B cell (primary cell): ENCODE measurements around the gene ZNF581. TPM values are rescaled to one million over a fixed set of nuclear protein-coding genes. Genes with fewer than 3 reads are reported as not detected.

Experiments
- ATAC-seq: fragments of 200-7000 bp; cut with Tn5 transposase; one replicate; pipeline ENCODE4 v1.10.0; 2021; ENCODE audit warnings: low read depth, mild to moderate bottlenecking, moderate number of reproducible peaks, moderate library complexity
- CTCF ChIA-PET: fragments of 350-600 bp; sonication (Branson Sonifier 250); formaldehyde crosslinking; loops from one replicate; lab custom pipeline; 2021; ENCODE audit warnings: antibody characterized with exemption, inconsistent platforms; lab: Charles Lee
- POLR2A ChIA-PET: fragments of 350-600 bp; sonication (Branson Sonifier 250); formaldehyde crosslinking; loops from one replicate; lab custom pipeline; 2021; ENCODE audit warnings: antibody characterized with exemption; lab: Charles Lee
- DNase-seq: peaks from one replicate; pipeline ENCODE4 v3.0.0; 2013
- H2AFZ ChIP-seq: 2 replicates; pipeline ENCODE4 v1.6.1; 2012; ENCODE audit warnings: mild to moderate bottlenecking, low read depth, low read length; ENCODE audit not compliant: insufficient read depth, poor library complexity, severe bottlenecking
- H3K27ac ChIP-seq, 2 donors: 1 replicate in 1 of 2; 2 replicates in 1 of 2; pipeline ENCODE4 v1.5.1; 2012 to 2013; ENCODE audit warnings: low read length in 2 of 2, mild to moderate bottlenecking in 2 of 2, moderate library complexity in 1 of 2
- H3K27me3 ChIP-seq, 4 experiments: fragments of 200-600 bp in 1 of 4; sonication (generic) in 1 of 4; replicated peaks in 1 of 4; 1 replicate in 2 of 4; 2 replicates in 2 of 4; pipeline versions ENCODE4 v1.6.1 to v1.7.0; 2013 to 2016; ENCODE audit warnings: low read length in 3 of 4, mild to moderate bottlenecking in 2 of 4, mixed read lengths in 1 of 4, moderate library complexity in 1 of 4; ENCODE audit not compliant: insufficient read depth in 4 of 4, control insufficient read depth in 3 of 4; ENCODE audit errors: control extremely low read depth in 1 of 4
- H3K36me3 ChIP-seq, 2 experiments: replicated peaks in 1 of 2; 1 replicate in 1 of 2; 2 replicates in 1 of 2; pipeline versions ENCODE4 v1.6.1 to v1.7.1; 2013; ENCODE audit warnings: low read length in 1 of 2; ENCODE audit not compliant: insufficient read depth in 2 of 2, control insufficient read depth in 1 of 2; ENCODE audit errors: control extremely low read depth in 1 of 2, extremely low read depth in 1 of 2
- H3K4me1 ChIP-seq, 2 donors: fragments of 200-600 bp in 1 of 2; sonication (generic) in 1 of 2; 1 replicate in 1 of 2; 2 replicates in 1 of 2; pipeline versions ENCODE4 v1.5.1 to v1.6.1; 2013 to 2017; ENCODE audit warnings: low read length in 2 of 2; ENCODE audit not compliant: control insufficient read depth in 2 of 2, insufficient read depth in 2 of 2
- H3K4me2 ChIP-seq: replicated peaks from 2 replicates; pipeline ENCODE3; 2012; ENCODE audit warnings: mild to moderate bottlenecking, low read depth, low read length; ENCODE audit not compliant: poor library complexity, severe bottlenecking
- H3K4me3 ChIP-seq, 5 experiments: fragments of 200-600 bp in 1 of 5; sonication (generic) in 1 of 5; 1 replicate in 3 of 5; 2 replicates in 2 of 5; pipeline versions ENCODE4 v1.5.1 to v1.7.0; 2011 to 2016; ENCODE audit warnings: low read length in 4 of 5, mild to moderate bottlenecking in 4 of 5, low read depth in 2 of 5, control low read depth in 1 of 5, moderate library complexity in 1 of 5; ENCODE audit not compliant: insufficient read depth in 1 of 5; ENCODE audit errors: control extremely low read depth in 1 of 5, extremely low read depth in 1 of 5
- H3K79me2 ChIP-seq: fragments of 200-600 bp; sonication (generic); one replicate; pipeline ENCODE4 v1.6.0; 2016; ENCODE audit warnings: low read length; ENCODE audit not compliant: control insufficient read depth, insufficient read depth
- H3K9ac ChIP-seq: fragments of 200-600 bp; sonication (generic); 2 replicates; pipeline ENCODE4 v1.6.1; 2017; ENCODE audit warnings: mild to moderate bottlenecking, low read length, moderate library complexity
- H3K9me3 ChIP-seq, 3 donors: one replicate each; pipeline versions ENCODE4 v1.6.1 to v1.7.1; 2013; ENCODE audit warnings: low read length in 2 of 3; ENCODE audit not compliant: control insufficient read depth in 2 of 3, insufficient read depth in 1 of 3; ENCODE audit errors: control extremely low read depth in 1 of 3
- H4K20me1 ChIP-seq: 2 replicates; pipeline ENCODE4 v1.6.0; 2012; ENCODE audit warnings: mild to moderate bottlenecking, low read length; ENCODE audit not compliant: insufficient read depth, control insufficient read depth, poor library complexity, severe bottlenecking
- H3K27ac Mint-ChIP-seq: one replicate; pipeline ENCODE4 v1.8.0; 2021; ENCODE audit warnings: mixed read lengths
- H3K27me3 Mint-ChIP-seq: one replicate; pipeline ENCODE4 v1.8.0; 2021; ENCODE audit warnings: mixed read lengths
- H3K4me1 Mint-ChIP-seq: one replicate; pipeline ENCODE4 v1.8.0; 2021; ENCODE audit warnings: mixed read lengths
- H3K4me3 Mint-ChIP-seq: one replicate; pipeline ENCODE4 v1.8.0; 2021; ENCODE audit warnings: mixed read lengths
- H3K9me3 Mint-ChIP-seq: one replicate; pipeline ENCODE4 v1.8.0; 2022; ENCODE audit warnings: mixed read lengths; ENCODE audit not compliant: insufficient read depth
- EZH2 ChIP-seq: IDR thresholded peaks from 2 replicates; pipeline ENCODE4 v1.6.1; 2012; ENCODE audit warnings: borderline replicate concordance, low read depth, mild to moderate bottlenecking, moderate library complexity, low read length; ENCODE audit not compliant: insufficient read depth, poor library complexity, severe bottlenecking
- WGBS: methylation state at CpG from one replicate; pipeline ENCODE4 v1.1.5; 2013; ENCODE audit warnings: missing lambda C conversion rate; ENCODE audit not compliant: insufficient coverage; 5-methylcytosine and 5-hydroxymethylcytosine counted together
- intact Hi-C: fragments of 100-400 bp; cut with micrococcal nuclease; formaldehyde crosslinking; loops from one replicate; pipeline ENCODE4 v1.10.0; 2022
- polyA plus RNA-seq: library from polyadenylated mRNA; depleted of rRNA; stranded (reverse); fragments of >200 nt; gene quantifications from 2 replicates; pipeline ENCODE4 v1.2.3, GENCODE V29; 2012
- total RNA-seq, 2 donors: library from RNA; stranded (reverse); fragments of 120-200 nt in 1 of 2; gene quantifications; 1 replicate in 1 of 2; 2 replicates in 1 of 2; pipeline versions ENCODE4 v1.2.3 to v1.2.4, GENCODE V29; 2013 to 2022
- TF ChIP-seq, protein P1 (sequence below): fragments of 200-600 bp; IDR thresholded peaks from one replicate; pipeline ENCODE4 v1.8.0; 2022; ENCODE audit warnings: antibody characterized with exemption, mild to moderate bottlenecking

ZNF581 gene
- total and polyA plus RNA-seq, 2 donors (not counting 1 experiment from before 2014, with no cell fraction given), result 48.2 to 51.3 TPM

DNA sequence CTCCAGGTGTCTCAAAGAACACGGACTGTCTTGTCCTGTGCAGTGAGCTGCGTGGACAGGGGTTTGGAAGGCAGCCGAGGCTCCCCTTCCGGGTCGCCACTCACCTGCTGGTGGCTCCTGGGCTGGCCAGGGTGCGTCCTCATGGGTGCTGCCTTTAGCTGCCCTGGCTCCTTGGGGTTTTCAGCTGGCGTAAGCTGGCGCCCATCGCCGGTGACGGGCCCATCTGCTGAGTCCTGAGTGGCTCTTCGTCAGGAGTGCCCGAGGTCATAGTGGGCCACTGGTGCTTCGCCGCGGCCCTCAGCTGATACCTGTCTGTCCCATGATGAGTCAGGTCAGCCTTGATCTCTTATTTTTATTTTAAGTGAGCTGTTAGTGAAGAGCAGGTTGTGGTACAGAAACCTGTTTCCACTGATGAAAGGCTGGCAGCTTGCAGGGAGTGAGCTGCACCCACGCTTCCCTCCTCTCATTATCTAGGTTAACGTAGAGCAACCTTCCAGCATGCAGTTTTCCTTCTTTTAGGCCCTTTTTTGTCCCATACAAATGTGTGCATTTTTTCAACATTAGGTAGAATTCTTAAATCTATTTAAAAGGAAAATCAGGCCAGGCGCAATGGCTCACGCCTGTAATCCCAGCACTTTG, 50.0 kb downstream of the ZNF581 start:
- H3K36me3 ChIP-seq, result peaks cover 0 to 76% of the 10 kb centered on the region in 2 experiments
- no peak overlapping the region for H3K27ac ChIP-seq
- no peak for DNase-seq
- Mint-ChIP-seq H3K27me3 (no peaks in the 10 kb centered on the region), H3K27ac (no peak overlapping the region), H3K4me3 (no peak overlapping the region), H3K9me3 (no peaks in the 10 kb centered on the region), H3K4me1 (peaks cover 11% of the 10 kb centered on the region)
- intact Hi-C loops, result no loop called here
- POLR2A ChIA-PET, result no interaction called here
- no peak for TF ChIP-seq EZH2
- TF ChIP-seq, protein P1, sequence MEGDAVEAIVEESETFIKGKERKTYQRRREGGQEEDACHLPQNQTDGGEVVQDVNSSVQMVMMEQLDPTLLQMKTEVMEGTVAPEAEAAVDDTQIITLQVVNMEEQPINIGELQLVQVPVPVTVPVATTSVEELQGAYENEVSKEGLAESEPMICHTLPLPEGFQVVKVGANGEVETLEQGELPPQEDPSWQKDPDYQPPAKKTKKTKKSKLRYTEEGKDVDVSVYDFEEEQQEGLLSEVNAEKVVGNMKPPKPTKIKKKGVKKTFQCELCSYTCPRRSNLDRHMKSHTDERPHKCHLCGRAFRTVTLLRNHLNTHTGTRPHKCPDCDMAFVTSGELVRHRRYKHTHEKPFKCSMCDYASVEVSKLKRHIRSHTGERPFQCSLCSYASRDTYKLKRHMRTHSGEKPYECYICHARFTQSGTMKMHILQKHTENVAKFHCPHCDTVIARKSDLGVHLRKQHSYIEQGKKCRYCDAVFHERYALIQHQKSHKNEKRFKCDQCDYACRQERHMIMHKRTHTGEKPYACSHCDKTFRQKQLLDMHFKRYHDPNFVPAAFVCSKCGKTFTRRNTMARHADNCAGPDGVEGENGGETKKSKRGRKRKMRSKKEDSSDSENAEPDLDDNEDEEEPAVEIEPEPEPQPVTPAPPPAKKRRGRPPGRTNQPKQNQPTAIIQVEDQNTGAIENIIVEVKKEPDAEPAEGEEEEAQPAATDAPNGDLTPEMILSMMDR, result no peak
- no peak overlapping the region for H3K4me2 ChIP-seq
- H2AFZ ChIP-seq, result no peak overlapping the region
- H4K20me1 ChIP-seq, result peaks cover 51% of the 10 kb centered on the region
- no peaks in the 10 kb centered on the region for H3K9me3 ChIP-seq
- peaks cover under 1 to 6% of the 10 kb centered on the region in 2 donors for H3K4me1 ChIP-seq
- H3K9ac ChIP-seq, result no peak overlapping the region
- CTCF ChIA-PET, result no interaction called here
- H3K27me3 ChIP-seq, result no peaks in the 10 kb centered on the region
- H3K79me2 ChIP-seq, result peaks cover 19% of the 10 kb centered on the region
- no peak overlapping the region for H3K4me3 ChIP-seq
- no peak for ATAC-seq
- 98% methylated on average over 19 of the region's 20 CpGs for WGBS

DNA sequence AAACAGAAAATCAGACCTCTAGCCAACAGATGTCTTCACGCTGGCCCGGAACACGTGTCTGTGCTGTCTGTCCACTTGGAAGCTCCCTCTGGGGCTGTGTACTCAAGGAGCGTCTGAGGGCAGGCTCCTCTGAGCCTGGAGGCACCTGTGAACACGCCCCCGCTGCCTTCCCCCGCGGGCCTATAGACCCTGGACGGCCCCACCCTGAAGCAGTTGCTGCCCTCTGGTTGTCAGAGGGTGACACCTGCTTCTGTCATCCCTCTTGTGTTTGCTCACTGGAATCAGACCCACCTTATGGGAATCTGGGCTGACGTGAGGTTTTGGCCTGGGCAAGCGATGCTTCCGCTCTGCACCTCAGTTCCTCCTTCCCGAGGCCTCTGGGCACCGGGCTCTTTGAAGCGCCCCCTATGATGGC, 50.8 kb downstream of the ZNF581 start:
- DNase-seq (no peak), ATAC-seq (no peak)
- H3K4me1 ChIP-seq, result no peaks in the 10 kb centered on the region
- no peak overlapping the region for H2AFZ ChIP-seq
- H3K27ac Mint-ChIP-seq, result no peak overlapping the region
- H3K4me2 ChIP-seq, result no peak overlapping the region
- ChIA-PET POLR2A (no interaction called here), CTCF (interaction anchor here (0.7 kb wide), 1 partner anchor 106 kb away, joined by 4 read pairs; no protein-coding TSS in a partner anchor)
- H3K9ac ChIP-seq, result no peak overlapping the region
- H3K27me3 ChIP-seq, result no peaks in the 10 kb centered on the region
- H3K4me3 Mint-ChIP-seq, result no peak overlapping the region
- no peaks in the 10 kb centered on the region for H3K9me3 ChIP-seq
- no peak overlapping the region for H3K27ac ChIP-seq
- peaks cover 0 to 71% of the 10 kb centered on the region in 2 experiments for H3K36me3 ChIP-seq
- 97% methylated on average over 15 of the region's 15 CpGs for WGBS
- H4K20me1 ChIP-seq, result peaks cover 43% of the 10 kb centered on the region
- H3K79me2 ChIP-seq, result peaks cover 14% of the 10 kb centered on the region
- H3K27me3 Mint-ChIP-seq, result no peaks in the 10 kb centered on the region
- TF ChIP-seq, protein P1, result no peak
- TF ChIP-seq EZH2, result no peak
- no peaks in the 10 kb centered on the region for H3K9me3 Mint-ChIP-seq
- intact Hi-C loops, result no loop called here
- peaks cover 4% of the 10 kb centered on the region for H3K4me1 Mint-ChIP-seq
- H3K4me3 ChIP-seq, result no peak overlapping the region
